Prostate gland (tissue), 2 donors: ENCODE measurements around the gene RNF220.

Experiments
- CTCF ChIP-seq, 4 experiments: fragments of 200-600 bp in 2 of 4; fragments of 450-650 bp in 2 of 4; sonication (generic) in 2 of 4; IDR thresholded peaks; 1 replicate in 3 of 4; 2 replicates in 1 of 4; pipeline ENCODE4 v1.5.1; 2016 to 2019; ENCODE audit warnings: antibody characterized with exemption in 4 of 4, mild to moderate bottlenecking in 2 of 4, moderate library complexity in 2 of 4
- POLR2A ChIP-seq: fragments of 450-650 bp; IDR thresholded peaks from one replicate; pipeline ENCODE4 v1.6.1; 2016; ENCODE audit warnings: antibody characterized with exemption, mild to moderate bottlenecking
- POLR2AphosphoS5 ChIP-seq: sonication (generic); formaldehyde crosslinking; IDR thresholded peaks from one replicate; pipeline ENCODE4 v1.6.1; 2017; ENCODE audit warnings: antibody characterized with exemption

GRCh38 chr1:44662683-44663030 is 257.6 kb downstream of the RNF220 start:
- no peak for TF ChIP-seq CTCF (IDR thresholded peaks at IDR 0.05)
- TF ChIP-seq POLR2AphosphoS5, result no peak
- no peak for TF ChIP-seq POLR2A
